Thyroid gland (tissue), 4 donors: ENCODE results near the gene STRIP2. TPM values are rescaled to one million over a fixed set of nuclear protein-coding genes. Genes with fewer than 3 reads are reported as not detected.

ENCODE experiments used
- DNase-seq, 2 donors: peaks; one replicate each; pipeline ENCODE4 v3.0.0-alpha.2; 2019
- H3K27ac ChIP-seq, 3 donors: fragments of 200-600 bp; sonication (generic); 1 replicate in 2 of 3; 2 replicates in 1 of 3; pipeline ENCODE4 v1.5.1; 2016 to 2019; ENCODE audit warnings: mild to moderate bottlenecking in 1 of 3, moderate library complexity in 1 of 3
- H3K27me3 ChIP-seq: fragments of 200-600 bp; sonication (generic); one replicate; pipeline ENCODE4 v1.5.1; 2019
- H3K36me3 ChIP-seq, 2 donors: fragments of 200-600 bp; sonication (generic); one replicate each; pipeline ENCODE4 v1.5.1; 2016 to 2019
- H3K4me1 ChIP-seq, 2 donors: fragments of 200-600 bp; sonication (generic); one replicate each; pipeline ENCODE4 v1.5.1; 2017 to 2019
- H3K4me3 ChIP-seq, 3 donors: fragments of 200-600 bp; sonication (generic); replicated peaks in 1 of 3; 1 replicate in 2 of 3; 2 replicates in 1 of 3; pipeline ENCODE4 v1.5.1; 2016; ENCODE audit warnings: mild to moderate bottlenecking in 1 of 3
- H3K9me3 ChIP-seq: fragments of 200-600 bp; sonication (generic); one replicate; pipeline ENCODE4 v1.5.1; 2017
- POLR2A ChIP-seq, 2 donors: fragments of 450-650 bp; IDR thresholded peaks; one replicate each; pipeline ENCODE4 v1.6.1; 2017; ENCODE audit warnings: antibody characterized with exemption in 2 of 2, mild to moderate bottlenecking in 2 of 2, moderate library complexity in 1 of 2
- WGBS, 2 donors: methylation state at CpG; one replicate each; pipeline ENCODE4 v1.1.5; 2017; 5-methylcytosine and 5-hydroxymethylcytosine counted together
- intact Hi-C: fragments of 100-400 bp; cut with DNase I; formaldehyde crosslinking; loops from one replicate; pipeline ENCODE4 v1.15.1; 2023
- total RNA-seq, 4 donors: library from RNA; depleted of rRNA; stranded (reverse); fragments of >200 nt; gene quantifications; one replicate each; pipeline ENCODE4 v1.2.3, GENCODE V29; 2016
- TF ChIP-seq, protein P1 (sequence below), 6 experiments: fragments of 200-600 bp in 3 of 6; fragments of 450-650 bp in 3 of 6; sonication (generic) in 3 of 6; IDR thresholded peaks; one replicate each; pipeline ENCODE4 v1.5.1; 2016 to 2019; ENCODE audit warnings: antibody characterized with exemption in 6 of 6, mild to moderate bottlenecking in 2 of 6, inconsistent platforms in 1 of 6, moderate library complexity in 1 of 6

STRIP2 gene
- total RNA-seq, 4 donors from 2014 or later: 0.22 to 0.94 (median 0.54) TPM

DNA sequence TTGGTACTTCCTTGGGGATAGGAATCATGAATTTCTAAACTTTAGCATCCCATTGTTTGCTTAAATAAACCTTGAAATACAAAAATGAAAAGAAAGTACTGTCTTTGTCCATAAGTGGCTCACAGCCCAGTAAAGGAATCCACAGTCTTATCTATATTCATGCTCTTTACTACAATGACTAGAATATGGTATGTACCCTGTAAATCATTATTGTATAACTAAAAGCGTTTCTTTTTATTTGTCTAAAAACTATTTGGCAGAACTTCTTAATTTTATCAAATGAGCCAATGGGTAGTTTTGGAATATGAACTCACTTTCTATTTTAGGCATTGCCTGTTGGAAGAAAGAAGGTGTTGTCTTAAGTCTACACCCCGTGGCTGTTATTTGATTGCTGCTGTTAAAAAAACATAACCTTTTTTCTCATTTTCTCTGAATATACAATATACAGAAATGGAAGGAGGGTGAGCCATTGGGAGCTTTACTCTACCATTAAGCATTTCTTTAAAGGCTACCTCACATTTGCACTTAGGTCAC, 12.4 kb upstream of the STRIP2 start:
- Histone ChIP-seq H3K9me3 (no peaks in the 10 kb centered on the region), H3K4me1 (peaks cover 0 to 4% of the 10 kb centered on the region in 2 donors), H3K4me3 (no peak overlapping the region), H3K27me3 (no peaks in the 10 kb centered on the region), H3K36me3 (peaks cover 24 to 26% of the 10 kb centered on the region in 2 donors), H3K27ac (no peak overlapping the region)
- intact Hi-C loops: loop anchor here (10.0 kb wide), 1 partner anchor 47 kb away; no protein-coding TSS in a partner anchor
- WGBS, 2 donors: 67 to 69% methylated on average over 2 of the region's 2 CpGs
- no peak for DNase-seq
- TF ChIP-seq POLR2A (IDR thresholded peaks at IDR 0.05): no peak
- TF ChIP-seq, protein P1, sequence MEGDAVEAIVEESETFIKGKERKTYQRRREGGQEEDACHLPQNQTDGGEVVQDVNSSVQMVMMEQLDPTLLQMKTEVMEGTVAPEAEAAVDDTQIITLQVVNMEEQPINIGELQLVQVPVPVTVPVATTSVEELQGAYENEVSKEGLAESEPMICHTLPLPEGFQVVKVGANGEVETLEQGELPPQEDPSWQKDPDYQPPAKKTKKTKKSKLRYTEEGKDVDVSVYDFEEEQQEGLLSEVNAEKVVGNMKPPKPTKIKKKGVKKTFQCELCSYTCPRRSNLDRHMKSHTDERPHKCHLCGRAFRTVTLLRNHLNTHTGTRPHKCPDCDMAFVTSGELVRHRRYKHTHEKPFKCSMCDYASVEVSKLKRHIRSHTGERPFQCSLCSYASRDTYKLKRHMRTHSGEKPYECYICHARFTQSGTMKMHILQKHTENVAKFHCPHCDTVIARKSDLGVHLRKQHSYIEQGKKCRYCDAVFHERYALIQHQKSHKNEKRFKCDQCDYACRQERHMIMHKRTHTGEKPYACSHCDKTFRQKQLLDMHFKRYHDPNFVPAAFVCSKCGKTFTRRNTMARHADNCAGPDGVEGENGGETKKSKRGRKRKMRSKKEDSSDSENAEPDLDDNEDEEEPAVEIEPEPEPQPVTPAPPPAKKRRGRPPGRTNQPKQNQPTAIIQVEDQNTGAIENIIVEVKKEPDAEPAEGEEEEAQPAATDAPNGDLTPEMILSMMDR (IDR thresholded peaks at IDR 0.05): no peak

DNA sequence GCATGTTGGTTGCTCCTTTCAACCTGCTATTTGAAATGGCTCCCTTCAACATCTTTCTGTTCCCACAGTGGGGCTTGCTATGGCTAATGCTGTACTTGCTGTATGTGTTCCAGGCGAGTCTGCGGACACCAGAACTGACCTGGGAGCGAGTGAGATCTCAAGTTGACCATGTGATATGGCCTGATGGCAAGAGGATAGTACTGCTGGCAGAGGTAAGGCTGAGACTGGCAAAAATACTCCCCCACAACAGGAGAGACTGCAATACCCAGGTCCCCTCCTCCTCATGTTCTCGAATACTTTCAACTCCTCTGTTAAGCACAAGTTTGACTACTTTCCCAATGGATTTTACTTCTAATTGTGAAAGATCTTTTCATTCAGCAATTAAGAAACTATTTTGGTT, 11.5 kb upstream of the STRIP2 start:
- intact Hi-C loops: loop anchor here (10.0 kb wide), 1 partner anchor 48 kb away; no protein-coding TSS in a partner anchor
- H3K4me1 ChIP-seq: peaks cover 0 to 4% of the 10 kb centered on the region in 2 donors
- WGBS, 2 donors: 96 to 98% methylated on average over 4 of the region's 4 CpGs
- H3K27ac ChIP-seq: no peak overlapping the region
- H3K9me3 ChIP-seq: no peaks in the 10 kb centered on the region
- H3K4me3 ChIP-seq: no peak overlapping the region
- H3K27me3 ChIP-seq: no peaks in the 10 kb centered on the region
- TF ChIP-seq, protein P1 (IDR thresholded peaks at IDR 0.05): no peak
- TF ChIP-seq POLR2A (IDR thresholded peaks at IDR 0.05): no peak
- DNase-seq: no peak
- H3K36me3 ChIP-seq: peaks cover 32 to 34% of the 10 kb centered on the region in 2 donors

DNA sequence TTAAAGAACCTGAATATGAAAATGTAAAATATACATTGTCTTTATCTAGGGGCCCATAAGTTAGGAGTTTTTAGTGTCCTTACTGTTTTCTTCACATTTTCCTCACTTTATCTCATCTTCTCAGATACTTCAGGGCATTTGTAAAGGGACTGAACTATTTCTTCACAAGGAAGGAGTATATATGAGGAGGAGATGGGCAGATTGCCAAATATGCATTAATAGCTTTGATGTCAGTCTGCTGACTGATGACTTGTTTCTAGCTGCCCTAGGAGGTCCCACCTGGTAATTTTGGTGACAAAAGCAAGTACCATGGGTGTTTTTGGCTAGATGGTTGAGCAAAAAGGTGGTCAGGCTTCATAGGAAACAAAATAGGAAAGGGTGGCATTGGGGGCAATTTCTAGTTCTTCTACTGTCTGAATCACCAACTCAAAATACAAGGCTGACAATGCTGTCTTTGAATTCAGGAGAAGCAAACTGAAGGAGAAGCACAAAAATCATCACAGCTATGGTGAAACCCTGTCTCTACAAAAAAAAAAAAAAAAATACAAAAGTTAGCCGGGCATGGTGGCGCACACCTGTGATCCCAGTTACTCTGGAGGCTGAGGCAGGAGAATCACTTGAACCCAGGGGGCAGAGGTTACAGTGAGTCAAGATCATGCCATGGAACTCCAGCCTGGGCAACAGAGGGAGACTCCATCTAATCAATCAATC, 10.4 kb upstream of the STRIP2 start:
- Histone ChIP-seq H3K27ac (no peak overlapping the region), H3K36me3 (peaks cover 32 to 39% of the 10 kb centered on the region in 2 donors), H3K4me1 (peaks cover 0 to 4% of the 10 kb centered on the region in 2 donors), H3K9me3 (no peaks in the 10 kb centered on the region), H3K27me3 (no peaks in the 10 kb centered on the region), H3K4me3 (no peak overlapping the region)
- no peak for TF ChIP-seq POLR2A (IDR thresholded peaks at IDR 0.05)
- TF ChIP-seq, protein P1 (IDR thresholded peaks at IDR 0.05): no peak
- WGBS, 2 donors: 74 to 93% methylated on average over 2 of the region's 2 CpGs
- intact Hi-C loops: loop anchor here (10.0 kb wide), 1 partner anchor 49 kb away; no protein-coding TSS in a partner anchor
- no peak for DNase-seq

DNA sequence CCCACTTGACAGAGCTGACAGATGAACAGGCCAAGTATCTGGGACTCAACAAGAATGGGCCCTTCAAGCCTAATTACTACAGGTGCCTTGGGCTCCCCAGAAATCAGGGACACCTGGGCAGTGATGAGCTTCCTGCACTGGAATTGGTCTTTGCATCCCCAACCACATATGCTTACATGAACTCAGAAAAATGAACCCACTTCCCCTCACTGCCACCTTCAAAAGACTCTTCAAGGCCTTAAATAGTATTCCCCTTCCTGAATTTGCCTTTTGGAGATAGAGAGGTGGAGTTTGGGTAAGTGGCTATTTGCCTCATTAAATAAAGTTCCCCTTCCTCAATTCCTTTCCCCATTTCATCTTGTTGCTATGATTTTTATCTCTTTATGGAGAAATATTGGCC, 7.8 kb upstream of the STRIP2 start:
- intact Hi-C loops: loop anchor here (10.0 kb wide), 1 partner anchor 52 kb away; no protein-coding TSS in a partner anchor

More for the DNA sequence above, 7.8 kb upstream of the STRIP2 start:
- no peak for TF ChIP-seq POLR2A (IDR thresholded peaks at IDR 0.05)
- TF ChIP-seq, protein P1 (IDR thresholded peaks at IDR 0.05): no peak
- Histone ChIP-seq H3K27ac (no peak overlapping the region), H3K4me3 (no peak overlapping the region), H3K36me3 (peaks cover 32 to 39% of the 10 kb centered on the region in 2 donors), H3K27me3 (no peaks in the 10 kb centered on the region), H3K9me3 (no peaks in the 10 kb centered on the region), H3K4me1 (no peaks in the 10 kb centered on the region)
- no peak for DNase-seq
